ENCODE results near the gene EPN3.

DNA sequence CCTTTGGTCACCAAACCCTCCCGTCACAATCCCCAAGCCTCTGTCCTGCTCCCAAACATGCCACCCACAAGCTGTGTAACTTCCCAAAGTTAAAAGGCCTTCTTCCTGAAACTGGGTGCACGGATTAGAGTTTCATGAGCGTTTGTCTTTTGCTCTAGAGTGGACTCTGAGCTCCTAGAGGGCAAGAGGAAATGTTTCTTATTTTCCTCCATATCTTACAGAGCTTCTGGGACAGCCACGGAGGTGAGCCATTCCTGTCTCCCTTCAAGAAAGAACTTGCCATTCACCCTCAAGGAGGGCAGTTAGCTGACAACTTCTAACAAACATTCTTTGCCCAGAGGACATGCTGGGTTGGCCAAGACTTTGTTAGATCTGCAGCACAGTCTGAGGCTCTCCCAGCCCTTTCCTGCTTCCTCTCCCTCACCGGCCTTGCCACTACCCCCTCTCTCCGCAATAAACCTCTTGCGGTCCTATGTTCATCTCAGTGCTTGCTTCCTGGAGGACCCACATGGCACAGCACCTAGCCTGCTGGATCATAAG, 26.9 kb upstream of the EPN3 start:
- TF ChIP-seq, protein P1, sequence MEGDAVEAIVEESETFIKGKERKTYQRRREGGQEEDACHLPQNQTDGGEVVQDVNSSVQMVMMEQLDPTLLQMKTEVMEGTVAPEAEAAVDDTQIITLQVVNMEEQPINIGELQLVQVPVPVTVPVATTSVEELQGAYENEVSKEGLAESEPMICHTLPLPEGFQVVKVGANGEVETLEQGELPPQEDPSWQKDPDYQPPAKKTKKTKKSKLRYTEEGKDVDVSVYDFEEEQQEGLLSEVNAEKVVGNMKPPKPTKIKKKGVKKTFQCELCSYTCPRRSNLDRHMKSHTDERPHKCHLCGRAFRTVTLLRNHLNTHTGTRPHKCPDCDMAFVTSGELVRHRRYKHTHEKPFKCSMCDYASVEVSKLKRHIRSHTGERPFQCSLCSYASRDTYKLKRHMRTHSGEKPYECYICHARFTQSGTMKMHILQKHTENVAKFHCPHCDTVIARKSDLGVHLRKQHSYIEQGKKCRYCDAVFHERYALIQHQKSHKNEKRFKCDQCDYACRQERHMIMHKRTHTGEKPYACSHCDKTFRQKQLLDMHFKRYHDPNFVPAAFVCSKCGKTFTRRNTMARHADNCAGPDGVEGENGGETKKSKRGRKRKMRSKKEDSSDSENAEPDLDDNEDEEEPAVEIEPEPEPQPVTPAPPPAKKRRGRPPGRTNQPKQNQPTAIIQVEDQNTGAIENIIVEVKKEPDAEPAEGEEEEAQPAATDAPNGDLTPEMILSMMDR (conservative IDR thresholded peaks at IDR 0.05): no peak
- TF ChIP-seq EZH2 (IDR thresholded peaks at IDR 0.05; ENCODE audit: low read depth): no peak
